Measurements from ENCODE around the gene ASCC3.
"Not testable (repeated sequence)": the region's sequence is repeated elsewhere in the genome, so short reads cannot be mapped to it uniquely, and the experiment has no call there.

ASCC3 gene

GRCh38 chr6:100657678-100658330, 223.3 kb downstream of the ASCC3 start:
- DNase-seq, result peak; percentile 30

- not testable (repeated sequence) for DNase-seq
Measured at GRCh38 chr6:100641147-100641546, 240.0 kb downstream of the ASCC3 start.

GRCh38 chr6:100633096-100633777, 247.9 kb downstream of the ASCC3 start:
- peak; percentile 1 for DNase-seq

- no peak for DNase-seq
Measured at GRCh38 chr6:100630536-100630935, 250.6 kb downstream of the ASCC3 start.

GRCh38 chr6:100627911-100628758, 253.0 kb downstream of the ASCC3 start:
- peak; percentile 8 for DNase-seq

GRCh38 chr6:100626721-100627120, 254.4 kb downstream of the ASCC3 start:
- DNase-seq, result no peak

- DNase-seq, result peak; percentile 64
Measured at GRCh38 chr6:100622907-100623692, 258.0 kb downstream of the ASCC3 start.

- DNase-seq, result peak; percentile 49
Measured at GRCh38 chr6:100620085-100620840, 260.9 kb downstream of the ASCC3 start.

GRCh38 chr6:100618351-100618671, 262.8 kb downstream of the ASCC3 start:
- no peak for DNase-seq

- DNase-seq, result peak; percentile 87
Measured at GRCh38 chr6:100617633-100618350, 263.3 kb downstream of the ASCC3 start.

- no peak for DNase-seq
Measured at GRCh38 chr6:100614933-100615332, 266.2 kb downstream of the ASCC3 start.

GRCh38 chr6:100614386-100614785, 266.7 kb downstream of the ASCC3 start:
- no peak for DNase-seq

- DNase-seq, result no peak
Measured at GRCh38 chr6:100613656-100614055, 267.5 kb downstream of the ASCC3 start.

- DNase-seq, result no peak
Measured at GRCh38 chr6:100612094-100612493, 269.0 kb downstream of the ASCC3 start.

- DNase-seq, result no peak
Measured at GRCh38 chr6:100599088-100599770, 281.9 kb downstream of the ASCC3 start.

- no peak for DNase-seq
Measured at GRCh38 chr6:100595456-100595855, 285.7 kb downstream of the ASCC3 start.

- peak; percentile 1 for DNase-seq
Measured at GRCh38 chr6:100593522-100593921, 287.6 kb downstream of the ASCC3 start.

- DNase-seq, result no peak
Measured at GRCh38 chr6:100592929-100593328, 288.2 kb downstream of the ASCC3 start.

GRCh38 chr6:100577425-100577824, 303.7 kb downstream of the ASCC3 start:
- no peak for DNase-seq

GRCh38 chr6:100575921-100576320, 305.2 kb downstream of the ASCC3 start:
- DNase-seq, result no peak

- DNase-seq, result no peak
Measured at GRCh38 chr6:100574836-100575235, 306.3 kb downstream of the ASCC3 start.

Data from MV-4-11 (cell line).